ENCODE data around the gene UQCC5. TPM values are rescaled to one million over a fixed set of nuclear protein-coding genes. Genes with fewer than 3 reads are reported as not detected.

The UQCC5 gene
- total RNA-seq, 1 donor from 2014 or later, result 0.79 TPM

- H3K36me3 ChIP-seq (ENCODE audit: control insufficient read depth, insufficient read depth, low read length), result peaks cover 18% of the 10 kb centered on the region
- FAIRE-seq (peak; percentile 28), DNase-seq (ENCODE audit: low read depth) (no peak)
- TF ChIP-seq CTCF (IDR thresholded peaks at IDR 0.05; ENCODE audit: insufficient read depth, low read length, severe bottlenecking), result no peak
- no peaks in the 10 kb centered on the region for H3K27me3 ChIP-seq (ENCODE audit: control insufficient read depth, insufficient read depth, low read length)
- H3K4me3 ChIP-seq (ENCODE audit: low read depth, low read length), result no peak overlapping the region
Measured at GRCh38 chr3:52530918-52531826, 5.2 kb upstream of the UQCC5 start.

GRCh38 chr3:52531860-52532516 is 4.4 kb upstream of the UQCC5 start:
- DNase-seq (ENCODE audit: low read depth) (no peak), FAIRE-seq (no peak)
- peaks cover 18% of the 10 kb centered on the region for H3K36me3 ChIP-seq (ENCODE audit: control insufficient read depth, insufficient read depth, low read length)
- H3K4me3 ChIP-seq (ENCODE audit: low read depth, low read length), result no peak overlapping the region
- H3K27me3 ChIP-seq (ENCODE audit: control insufficient read depth, insufficient read depth, low read length), result no peaks in the 10 kb centered on the region
- no peak for TF ChIP-seq CTCF (IDR thresholded peaks at IDR 0.05; ENCODE audit: insufficient read depth, low read length, severe bottlenecking)

GRCh38 chr3:52532517-52532837 is 3.9 kb upstream of the UQCC5 start:
- no peak for TF ChIP-seq CTCF (IDR thresholded peaks at IDR 0.05; ENCODE audit: insufficient read depth, low read length, severe bottlenecking)
- Histone ChIP-seq H3K4me3 (ENCODE audit: low read depth, low read length) (peak overlapping the region; percentile 65), H3K36me3 (ENCODE audit: control insufficient read depth, insufficient read depth, low read length) (peaks cover 16% of the 10 kb centered on the region), H3K27me3 (ENCODE audit: control insufficient read depth, insufficient read depth, low read length) (no peaks in the 10 kb centered on the region)
- no peak for FAIRE-seq
- DNase-seq (ENCODE audit: low read depth), result peak; percentile 55

GRCh38 chr3:52532838-52533622 is 3.4 kb upstream of the UQCC5 start:
- no peaks in the 10 kb centered on the region for H3K27me3 ChIP-seq (ENCODE audit: control insufficient read depth, insufficient read depth, low read length)
- H3K36me3 ChIP-seq (ENCODE audit: control insufficient read depth, insufficient read depth, low read length), result peaks cover 11% of the 10 kb centered on the region
- DNase-seq (ENCODE audit: low read depth) (no peak), FAIRE-seq (no peak)
- H3K4me3 ChIP-seq (ENCODE audit: low read depth, low read length), result peak overlapping the region; percentile 65
- TF ChIP-seq CTCF (IDR thresholded peaks at IDR 0.05; ENCODE audit: insufficient read depth, low read length, severe bottlenecking), result no peak

- no peak for DNase-seq (ENCODE audit: low read depth)
- no peak for TF ChIP-seq CTCF (IDR thresholded peaks at IDR 0.05; ENCODE audit: insufficient read depth, low read length, severe bottlenecking)
- peak within 1 kb of the TSS; percentile 65 for H3K4me3 ChIP-seq (ENCODE audit: low read depth, low read length)
- no peak for FAIRE-seq
- no peaks in the 10 kb centered on the region for H3K27me3 ChIP-seq (ENCODE audit: control insufficient read depth, insufficient read depth, low read length)
- H3K36me3 ChIP-seq (ENCODE audit: control insufficient read depth, insufficient read depth, low read length), result peaks cover 5% of the 10 kb centered on the region
Measured at GRCh38 chr3:52533623-52534280, 2.7 kb upstream of the UQCC5 start, which contains the start of gene NT5DC2. Gene NT5DC2, minus strand, starts transcription at chr3:52533857. Its CDS starts 120 bp downstream, at chr3:52533737.
